HG03064 (cell line): ENCODE results near the gene NAALAD2.
"Not testable (repeated sequence)": the region's sequence is repeated elsewhere in the genome, so short reads cannot be mapped to it uniquely, and the experiment has no call there.

Experiments
- ATAC-seq: cut with Tn5 transposase; IDR thresholded peaks from one replicate; pipeline ENCODE4 v1.9.1; 2021; ENCODE audit warnings: low read depth; ENCODE audit not compliant: unreplicated experiment

NAALAD2 gene

GRCh38 chr11:90239967-90240636 is 105.6 kb downstream of the NAALAD2 start:
- ATAC-seq: not testable (repeated sequence)

GRCh38 chr11:90241414-90241813 is 107.0 kb downstream of the NAALAD2 start:
- ATAC-seq: no peak
